CD4-positive, CD25-positive, alpha-beta regulatory T cell (primary cell): Measurements from ENCODE around the gene SNRNP200. TPM values are rescaled to one million over a fixed set of nuclear protein-coding genes. Genes with fewer than 3 reads are reported as not detected.

Source experiments
- ATAC-seq, 2 donors: fragments of 150-1000 bp; cut with Tn5 transposase; one replicate each; pipeline ENCODE4 v1.10.0; 2021; ENCODE audit warnings: low read depth in 2 of 2, moderate number of reproducible peaks in 2 of 2, moderate library complexity in 1 of 2
- DNase-seq, 3 donors: peaks; one replicate each; pipeline versions ENCODE4 v3.0.0 to v3.0.0-alpha.2; 2012 to 2022; ENCODE audit warnings: mixed read lengths in 1 of 3
- H3K27ac ChIP-seq: one replicate; pipeline ENCODE4 v1.7.0; 2013; ENCODE audit warnings: mild to moderate bottlenecking, low read length; ENCODE audit not compliant: insufficient read depth, poor library complexity, severe bottlenecking
- H3K27me3 ChIP-seq: one replicate; pipeline ENCODE4 v1.7.0; 2013; ENCODE audit warnings: low read length; ENCODE audit not compliant: control insufficient read depth, insufficient read depth
- H3K36me3 ChIP-seq: one replicate; pipeline ENCODE4 v1.7.0; 2013; ENCODE audit warnings: mild to moderate bottlenecking, low read length, moderate library complexity; ENCODE audit not compliant: control insufficient read depth, insufficient read depth
- H3K4me1 ChIP-seq: 2 replicates; pipeline ENCODE4 v1.7.0; 2013; ENCODE audit warnings: mild to moderate bottlenecking, low read length; ENCODE audit not compliant: insufficient read depth, control insufficient read depth, poor library complexity, severe bottlenecking
- H3K4me3 ChIP-seq: one replicate; pipeline ENCODE4 v1.7.0; 2013; ENCODE audit warnings: low read depth, mild to moderate bottlenecking, low read length, moderate library complexity
- H3K9me3 ChIP-seq, 2 experiments: 1 replicate in 1 of 2; 2 replicates in 1 of 2; pipeline ENCODE4 v1.7.0; 2013; ENCODE audit warnings: low read length in 2 of 2, mild to moderate bottlenecking in 1 of 2, moderate library complexity in 1 of 2; ENCODE audit not compliant: control insufficient read depth in 2 of 2
- H3K27ac Mint-ChIP-seq, 3 donors: one replicate each; pipeline ENCODE4 v1.8.0; 2020 to 2022; ENCODE audit warnings: mild to moderate bottlenecking in 3 of 3, mixed read lengths in 3 of 3, moderate library complexity in 2 of 3
- H3K27me3 Mint-ChIP-seq: one replicate; pipeline ENCODE4 v1.8.0; 2022; ENCODE audit warnings: mild to moderate bottlenecking, mixed read lengths
- H3K36me3 Mint-ChIP-seq: one replicate; pipeline ENCODE4 v1.8.0; 2020; ENCODE audit warnings: mixed read lengths
- H3K4me1 Mint-ChIP-seq, 4 donors: one replicate each; pipeline ENCODE4 v1.8.0; 2020 to 2022; ENCODE audit warnings: mixed read lengths in 4 of 4, mild to moderate bottlenecking in 1 of 4
- H3K4me3 Mint-ChIP-seq, 4 donors: one replicate each; pipeline ENCODE4 v1.8.0; 2020 to 2022; ENCODE audit warnings: mild to moderate bottlenecking in 4 of 4, mixed read lengths in 4 of 4, moderate library complexity in 3 of 4
- H3K9me3 Mint-ChIP-seq, 7 donors: one replicate each; pipeline ENCODE4 v1.8.0; 2020 to 2022; ENCODE audit warnings: mixed read lengths in 7 of 7, mild to moderate bottlenecking in 3 of 7, moderate library complexity in 2 of 7
- polyA plus RNA-seq, 4 donors: library from polyadenylated mRNA; unstranded; fragments of 300-500 nt; fragmentation: Illumina TruSeq; gene quantifications; one replicate each; pipeline ENCODE4 v1.2.3, GENCODE V29; 2021
- total RNA-seq: library from RNA; stranded (reverse); gene quantifications from one replicate; pipeline ENCODE4 v1.2.3, GENCODE V29; 2022

The SNRNP200 gene
- total and polyA plus RNA-seq, 5 donors from 2014 or later, result 67.4 to 295 (median 88.0) TPM

GRCh38 chr2:96245609-96246390 is 59.5 kb downstream of the SNRNP200 start:
- H3K4me1 ChIP-seq, result peaks cover 29% of the 10 kb centered on the region
- no peaks in the 10 kb centered on the region for H3K9me3 ChIP-seq
- H3K36me3 Mint-ChIP-seq, result peaks cover 6% of the 10 kb centered on the region
- no peaks in the 10 kb centered on the region for H3K27me3 ChIP-seq
- H3K4me3 ChIP-seq, result no peak overlapping the region
- H3K27ac Mint-ChIP-seq, result peak overlapping the region; percentile 71 to 92 (median 86)
- H3K4me3 Mint-ChIP-seq, result peak overlapping the region in 2 of 4 donors; percentile 1 to 26
- H3K36me3 ChIP-seq, result no peaks in the 10 kb centered on the region
- ATAC-seq (no peak), DNase-seq (peak in 1 of 3 donors; percentile 44)
- peaks cover 24 to 57% (median 40%) of the 10 kb centered on the region in 4 donors for H3K4me1 Mint-ChIP-seq
- H3K9me3 Mint-ChIP-seq, result peaks cover 0 to 1% (median 0%) of the 10 kb centered on the region in 7 donors
- no peak overlapping the region for H3K27ac ChIP-seq
- no peaks in the 10 kb centered on the region for H3K27me3 Mint-ChIP-seq

DNA sequence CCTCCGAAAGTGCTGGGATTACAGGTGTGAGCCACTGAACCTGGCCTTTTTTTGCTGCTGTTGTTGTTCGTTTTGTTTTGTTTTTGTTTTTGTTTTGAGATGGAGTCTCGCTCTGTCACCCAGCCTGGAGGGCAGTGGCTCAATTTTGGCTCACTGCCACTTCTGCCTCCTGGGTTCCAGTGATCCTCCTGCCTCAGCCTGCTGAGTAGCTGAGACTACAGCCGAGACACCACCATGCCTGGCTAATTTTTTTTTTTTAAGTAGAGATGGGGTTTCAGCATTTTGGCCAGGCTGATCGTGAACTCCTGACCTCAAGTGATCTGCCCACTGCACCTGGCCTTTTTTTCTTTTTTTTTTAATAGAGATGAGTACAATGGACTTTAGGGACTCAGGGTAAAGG is 61.5 kb downstream of the SNRNP200 start:
- Mint-ChIP-seq H3K36me3 (peaks cover 6% of the 10 kb centered on the region), H3K4me3 (peak overlapping the region in 1 of 4 donors; percentile 21), H3K27ac (no peak overlapping the region), H3K4me1 (peaks cover 20 to 60% (median 40%) of the 10 kb centered on the region in 4 donors), H3K9me3 (no peaks in the 10 kb centered on the region), H3K27me3 (no peaks in the 10 kb centered on the region)
- Histone ChIP-seq H3K27ac (no peak overlapping the region), H3K9me3 (no peaks in the 10 kb centered on the region), H3K4me3 (no peak overlapping the region), H3K36me3 (no peaks in the 10 kb centered on the region), H3K27me3 (no peaks in the 10 kb centered on the region), H3K4me1 (peaks cover 30% of the 10 kb centered on the region)
- DNase-seq, result no peak
- no peak for ATAC-seq

DNA sequence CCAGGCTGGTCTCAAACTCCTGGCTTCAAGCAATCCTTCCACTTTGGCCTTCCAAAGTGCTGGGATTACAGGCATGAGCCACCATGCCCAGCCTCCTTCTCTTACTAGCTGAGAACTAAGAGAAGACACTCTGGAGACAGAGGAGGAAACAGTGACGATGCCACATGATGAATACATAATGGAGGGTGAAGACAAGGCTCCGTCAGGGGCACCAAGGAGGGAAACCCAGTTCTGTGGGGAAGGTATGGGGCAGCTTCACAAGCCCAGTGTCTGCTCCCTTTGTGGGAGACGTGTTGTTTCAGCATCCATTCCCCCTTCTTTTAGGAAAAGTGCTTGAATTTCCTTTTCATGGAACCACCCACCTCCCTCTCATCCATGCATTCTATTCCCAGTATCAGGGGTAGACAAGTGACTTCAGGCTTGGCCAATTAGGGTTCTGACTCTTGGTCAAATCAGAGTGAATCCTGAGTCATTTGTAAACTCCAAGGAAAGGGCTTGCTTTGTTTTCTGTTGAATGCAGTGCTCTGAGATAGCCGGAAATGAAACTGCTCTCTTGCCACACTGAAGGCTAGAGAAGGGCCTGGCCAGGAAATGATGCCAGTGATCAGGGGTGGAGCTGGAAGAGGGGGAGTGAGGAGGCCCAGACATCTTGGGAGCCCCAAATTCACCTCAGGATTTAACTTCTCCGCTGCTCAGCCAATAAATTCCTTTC is 63.3 kb downstream of the SNRNP200 start:
- H3K9me3 ChIP-seq, result no peaks in the 10 kb centered on the region
- peaks cover 20 to 52% (median 37%) of the 10 kb centered on the region in 4 donors for H3K4me1 Mint-ChIP-seq
- H3K36me3 ChIP-seq, result no peaks in the 10 kb centered on the region
- H3K36me3 Mint-ChIP-seq, result peaks cover 3% of the 10 kb centered on the region
- ATAC-seq, result peak; percentile 81 to 87
- no peaks in the 10 kb centered on the region for H3K27me3 Mint-ChIP-seq
- H3K27me3 ChIP-seq, result no peaks in the 10 kb centered on the region
- H3K27ac ChIP-seq, result peak overlapping the region; percentile 82
- peak overlapping the region; percentile 97 to 98 (median 97) for H3K27ac Mint-ChIP-seq
- H3K4me3 ChIP-seq, result peak overlapping the region; percentile 79
- peak; percentile 23 to 88 (median 41) for DNase-seq
- H3K4me1 ChIP-seq, result peaks cover 30% of the 10 kb centered on the region
- no peaks in the 10 kb centered on the region for H3K9me3 Mint-ChIP-seq
- peak overlapping the region; percentile 48 to 86 (median 74) for H3K4me3 Mint-ChIP-seq

GRCh38 chr2:96241227-96241626 is 64.1 kb downstream of the SNRNP200 start:
- no peaks in the 10 kb centered on the region for H3K27me3 ChIP-seq
- H3K4me1 Mint-ChIP-seq, result peaks cover 20 to 44% (median 33%) of the 10 kb centered on the region in 4 donors
- peak overlapping the region in 3 of 4 donors; percentile 48 to 75 (median 72) for H3K4me3 Mint-ChIP-seq
- no peaks in the 10 kb centered on the region for H3K9me3 ChIP-seq
- H3K36me3 Mint-ChIP-seq, result peaks cover 4% of the 10 kb centered on the region
- peak overlapping the region; percentile 79 for H3K4me3 ChIP-seq
- H3K27ac Mint-ChIP-seq, result peak overlapping the region; percentile 97 to 98 (median 97)
- peak in 1 of 3 donors; percentile 25 for DNase-seq
- H3K27ac ChIP-seq, result peak overlapping the region; percentile 82
- no peaks in the 10 kb centered on the region for H3K27me3 Mint-ChIP-seq
- no peak for ATAC-seq
- H3K9me3 Mint-ChIP-seq, result no peaks in the 10 kb centered on the region
- peaks cover 24% of the 10 kb centered on the region for H3K4me1 ChIP-seq
- H3K36me3 ChIP-seq, result no peaks in the 10 kb centered on the region

GRCh38 chr2:96240341-96241038 is 64.9 kb downstream of the SNRNP200 start:
- H3K4me3 Mint-ChIP-seq, result peak overlapping the region in 2 of 4 donors; percentile 48 to 59
- no peaks in the 10 kb centered on the region for H3K9me3 Mint-ChIP-seq
- Histone ChIP-seq H3K27ac (no peak overlapping the region), H3K27me3 (no peaks in the 10 kb centered on the region), H3K4me1 (peaks cover 24% of the 10 kb centered on the region), H3K4me3 (no peak overlapping the region), H3K36me3 (no peaks in the 10 kb centered on the region), H3K9me3 (no peaks in the 10 kb centered on the region)
- ATAC-seq (no peak), DNase-seq (no peak)
- H3K36me3 Mint-ChIP-seq, result peaks cover 6% of the 10 kb centered on the region
- peaks cover 15 to 37% (median 26%) of the 10 kb centered on the region in 4 donors for H3K4me1 Mint-ChIP-seq
- no peaks in the 10 kb centered on the region for H3K27me3 Mint-ChIP-seq
- peak overlapping the region; percentile 97 to 98 (median 97) for H3K27ac Mint-ChIP-seq

DNA sequence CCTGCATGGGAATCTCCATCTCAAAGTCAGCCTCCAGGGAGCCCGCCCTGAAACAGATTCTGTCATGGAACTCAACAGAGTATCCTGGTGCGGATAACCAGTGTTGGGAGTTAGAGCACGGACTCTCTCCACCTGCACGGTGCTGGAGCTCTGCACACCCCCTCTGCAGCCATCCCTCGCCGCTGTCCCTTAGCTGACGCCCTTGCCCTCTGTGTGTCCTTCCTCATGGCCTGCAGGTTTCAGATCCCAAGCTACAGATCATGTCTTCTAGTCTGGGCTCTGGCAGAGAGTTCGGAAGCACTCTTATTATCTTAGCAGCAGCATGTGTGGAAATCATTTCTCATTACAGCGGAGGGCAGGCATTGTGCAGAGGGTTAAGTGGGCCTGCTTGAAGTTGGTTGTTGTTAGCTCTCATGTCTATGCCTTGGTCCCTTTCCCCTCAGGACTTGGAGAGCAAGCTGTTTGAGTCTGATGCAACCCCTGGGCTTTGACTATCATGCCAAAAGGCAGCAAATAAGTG is 65.5 kb downstream of the SNRNP200 start:
- H3K27ac ChIP-seq, result no peak overlapping the region
- Mint-ChIP-seq H3K9me3 (no peaks in the 10 kb centered on the region), H3K27ac (peak overlapping the region in 2 of 3 donors; percentile 18 to 97), H3K27me3 (no peaks in the 10 kb centered on the region), H3K4me3 (peak overlapping the region in 1 of 4 donors; percentile 55), H3K4me1 (peaks cover 14 to 32% (median 22%) of the 10 kb centered on the region in 4 donors), H3K36me3 (peaks cover 6% of the 10 kb centered on the region)
- DNase-seq (no peak), ATAC-seq (no peak)
- no peaks in the 10 kb centered on the region for H3K36me3 ChIP-seq
- H3K27me3 ChIP-seq, result no peaks in the 10 kb centered on the region
- H3K9me3 ChIP-seq, result no peaks in the 10 kb centered on the region
- no peak overlapping the region for H3K4me3 ChIP-seq
- peaks cover 24% of the 10 kb centered on the region for H3K4me1 ChIP-seq

DNA sequence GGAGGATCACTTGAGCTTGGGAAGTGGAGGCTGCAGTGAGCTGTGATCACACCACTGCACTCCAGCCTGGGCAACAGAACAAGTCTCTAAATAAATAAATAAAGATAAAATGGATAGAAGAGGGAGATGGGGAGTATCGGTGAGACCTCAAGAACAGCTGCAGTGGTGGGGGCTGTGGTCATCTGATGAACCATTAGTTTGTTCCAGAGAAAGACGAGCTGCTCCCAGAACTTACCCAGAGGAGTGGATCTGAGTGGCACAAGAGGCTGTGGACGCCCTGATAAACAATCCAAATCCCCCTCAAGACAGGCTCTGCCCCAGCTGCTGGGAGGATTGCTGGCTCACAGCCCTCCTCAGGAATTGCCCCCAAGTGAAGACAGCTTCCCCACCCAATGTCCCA is 66.3 kb downstream of the SNRNP200 start:
- Mint-ChIP-seq H3K27me3 (no peaks in the 10 kb centered on the region), H3K9me3 (no peaks in the 10 kb centered on the region), H3K4me3 (no peak overlapping the region), H3K36me3 (peaks cover 6% of the 10 kb centered on the region), H3K27ac (no peak overlapping the region), H3K4me1 (peaks cover 14 to 31% (median 21%) of the 10 kb centered on the region in 4 donors)
- no peaks in the 10 kb centered on the region for H3K27me3 ChIP-seq
- no peak overlapping the region for H3K27ac ChIP-seq
- ATAC-seq (no peak), DNase-seq (no peak)
- H3K36me3 ChIP-seq, result no peaks in the 10 kb centered on the region
- peaks cover 24% of the 10 kb centered on the region for H3K4me1 ChIP-seq
- H3K4me3 ChIP-seq, result no peak overlapping the region
- H3K9me3 ChIP-seq, result no peaks in the 10 kb centered on the region
